ENCODE results near the gene TTLL9. TPM values are rescaled to one million over a fixed set of nuclear protein-coding genes. Genes with fewer than 3 reads are reported as not detected.

The TTLL9 gene
- total RNA-seq, 1 experiment from 2014 or later, result not detected

- Histone ChIP-seq H3K36me3 (ENCODE audit: insufficient read depth, low read length, poor library complexity, severe bottlenecking) (no peaks in the 10 kb centered on the region), H3K9me3 (ENCODE audit: low read depth, low read length, poor library complexity, severe bottlenecking) (no peaks in the 10 kb centered on the region), H3K4me1 (ENCODE audit: insufficient read depth, low read length, poor library complexity, severe bottlenecking) (no peaks in the 10 kb centered on the region), H3K27ac (ENCODE audit: low read depth, low read length, poor library complexity, severe bottlenecking) (no peak overlapping the region), H3K27me3 (replicated peaks; ENCODE audit: insufficient read depth, low read depth, low read length, poor library complexity) (peaks cover 32% of the 10 kb centered on the region), H3K4me3 (ENCODE audit: low read depth, low read length, poor library complexity, severe bottlenecking) (no peak overlapping the region)
- ChIA-PET POLR2A (ENCODE audit: low non-redundant PET) (no interaction called here), CTCF (no interaction called here)
- intact Hi-C loops (cut with micrococcal nuclease; ENCODE audit: unreplicated experiment), result no loop called here
- no TSS peak for BruUV-seq (replicated peaks)
- no peak for TF ChIP-seq EZH2 (IDR thresholded peaks at IDR 0.05; ENCODE audit: borderline replicate concordance, low read depth, low read length, poor library complexity, severe bottlenecking)
- TF ChIP-seq CTCF (conservative IDR thresholded peaks at IDR 0.05; ENCODE audit: low read depth, low read length), result no peak
- no peak for DNase-seq (ENCODE audit: low spot score)
These were observed 21.0 kb upstream of the TTLL9 start for GRCh38 chr20:31849306-31849930.

- Histone ChIP-seq H3K4me3 (ENCODE audit: low read depth, low read length, poor library complexity, severe bottlenecking) (no peak overlapping the region), H3K36me3 (ENCODE audit: insufficient read depth, low read length, poor library complexity, severe bottlenecking) (no peaks in the 10 kb centered on the region), H3K27ac (ENCODE audit: low read depth, low read length, poor library complexity, severe bottlenecking) (no peak overlapping the region), H3K9me3 (ENCODE audit: low read depth, low read length, poor library complexity, severe bottlenecking) (no peaks in the 10 kb centered on the region), H3K27me3 (replicated peaks; ENCODE audit: insufficient read depth, low read depth, low read length, poor library complexity) (peaks cover 42% of the 10 kb centered on the region), H3K4me1 (ENCODE audit: insufficient read depth, low read length, poor library complexity, severe bottlenecking) (no peaks in the 10 kb centered on the region)
- POLR2A ChIA-PET (ENCODE audit: low non-redundant PET), result no interaction called here
- CTCF ChIA-PET, result no interaction called here
- no peak for TF ChIP-seq EZH2 (IDR thresholded peaks at IDR 0.05; ENCODE audit: borderline replicate concordance, low read depth, low read length, poor library complexity, severe bottlenecking)
- TF ChIP-seq CTCF (conservative IDR thresholded peaks at IDR 0.05; ENCODE audit: low read depth, low read length), result no peak
- intact Hi-C loops (cut with micrococcal nuclease; ENCODE audit: unreplicated experiment), result no loop called here
- DNase-seq (ENCODE audit: low spot score), result no peak
- BruUV-seq (replicated peaks), result no TSS peak
These were observed 19.0 kb upstream of the TTLL9 start for GRCh38 chr20:31851240-31851955.

- DNase-seq (ENCODE audit: low spot score), result no peak
- intact Hi-C loops (cut with micrococcal nuclease; ENCODE audit: unreplicated experiment), result loop anchor here (2.0 kb wide), 1 partner anchor 237 kb away; no protein-coding TSS in a partner anchor
- TF ChIP-seq CTCF (conservative IDR thresholded peaks at IDR 0.05; ENCODE audit: low read depth, low read length) (no peak), EZH2 (IDR thresholded peaks at IDR 0.05; ENCODE audit: borderline replicate concordance, low read depth, low read length, poor library complexity, severe bottlenecking) (no peak)
- H3K4me1 ChIP-seq (ENCODE audit: insufficient read depth, low read length, poor library complexity, severe bottlenecking), result no peaks in the 10 kb centered on the region
- CTCF ChIA-PET, result interaction anchor here (0.6 to 1.3 kb wide), 10 partner anchors 11 to 1396 kb away, joined by 3 to 20 read pairs (median 4); partner anchors contain the start of gene PDRG1
- no peaks in the 10 kb centered on the region for H3K9me3 ChIP-seq (ENCODE audit: low read depth, low read length, poor library complexity, severe bottlenecking)
- POLR2A ChIA-PET (ENCODE audit: low non-redundant PET), result interaction anchor here (0.6 kb wide), 2 partner anchors 24 to 98 kb away, joined by 6 to 7 read pairs; partner anchors contain the start of gene PDRG1
- no peaks in the 10 kb centered on the region for H3K36me3 ChIP-seq (ENCODE audit: insufficient read depth, low read length, poor library complexity, severe bottlenecking)
- no peak overlapping the region for H3K27ac ChIP-seq (ENCODE audit: low read depth, low read length, poor library complexity, severe bottlenecking)
- H3K4me3 ChIP-seq (ENCODE audit: low read depth, low read length, poor library complexity, severe bottlenecking), result no peak overlapping the region
- no TSS peak for BruUV-seq (replicated peaks)
- H3K27me3 ChIP-seq (replicated peaks; ENCODE audit: insufficient read depth, low read depth, low read length, poor library complexity), result peaks cover 52% of the 10 kb centered on the region
These were observed 17.0 kb upstream of the TTLL9 start for GRCh38 chr20:31853481-31853880.
